Liver (tissue), 9 donors: Measurements from ENCODE around the gene STK24. TPM values are rescaled to one million over a fixed set of nuclear protein-coding genes. Genes with fewer than 3 reads are reported as not detected.

ENCODE experiments used
- DNase-seq: peaks from one replicate; pipeline ENCODE4 v3.0.0-alpha.2; 2017; ENCODE audit warnings: low spot score
- H3K27ac ChIP-seq, 2 donors: one replicate each; pipeline ENCODE4 v1.7.0; 2013; ENCODE audit warnings: inconsistent platforms in 2 of 2, low read length in 2 of 2, control low read depth in 1 of 2, low read depth in 1 of 2, mild to moderate bottlenecking in 1 of 2
- H3K27me3 ChIP-seq, 4 donors: one replicate each; pipeline versions ENCODE4 v1.6.1 to v1.7.0; 2013; ENCODE audit warnings: low read length in 3 of 4, inconsistent platforms in 1 of 4, mild to moderate bottlenecking in 1 of 4, moderate library complexity in 1 of 4; ENCODE audit not compliant: control insufficient read depth in 4 of 4, insufficient read depth in 4 of 4
- H3K36me3 ChIP-seq, 4 donors: one replicate each; pipeline versions ENCODE4 v1.6.1 to v1.7.0; 2013; ENCODE audit warnings: low read length in 3 of 4, mild to moderate bottlenecking in 3 of 4, low read depth in 1 of 4, moderate library complexity in 1 of 4; ENCODE audit not compliant: control insufficient read depth in 4 of 4, insufficient read depth in 3 of 4
- H3K4me1 ChIP-seq, 4 donors: one replicate each; pipeline versions ENCODE4 v1.6.1 to v1.7.0; 2013; ENCODE audit warnings: low read length in 3 of 4, mild to moderate bottlenecking in 3 of 4, moderate library complexity in 1 of 4; ENCODE audit not compliant: control insufficient read depth in 4 of 4, insufficient read depth in 4 of 4
- H3K4me3 ChIP-seq, 3 donors: one replicate each; pipeline versions ENCODE4 v1.6.1 to v1.7.0; 2013; ENCODE audit warnings: low read length in 3 of 3, control low read depth in 1 of 3, low read depth in 1 of 3, mild to moderate bottlenecking in 1 of 3
- H3K9ac ChIP-seq, 2 donors: one replicate each; pipeline ENCODE4 v1.7.0; 2013; ENCODE audit warnings: low read length in 2 of 2, mild to moderate bottlenecking in 2 of 2, moderate library complexity in 2 of 2, control low read depth in 1 of 2, low read depth in 1 of 2
- H3K9me3 ChIP-seq, 4 donors: one replicate each; pipeline versions ENCODE4 v1.6.1 to v1.7.0; 2013; ENCODE audit warnings: low read length in 3 of 4; ENCODE audit not compliant: control insufficient read depth in 4 of 4
- ATF3 ChIP-seq: IDR thresholded peaks from 2 replicates; pipeline ENCODE4 v1.6.1; 2016; ENCODE audit warnings: antibody characterized with exemption
- EGR1 ChIP-seq, 2 donors: IDR thresholded peaks; 2 replicates each; pipeline ENCODE4 v1.6.1; 2016 to 2018; ENCODE audit warnings: antibody characterized with exemption in 2 of 2, low read depth in 2 of 2
- FOXA1 ChIP-seq: IDR thresholded peaks from 2 replicates; pipeline ENCODE4 v1.6.1; 2016; ENCODE audit warnings: antibody characterized with exemption
- FOXA2 ChIP-seq: IDR thresholded peaks from 2 replicates; pipeline ENCODE4 v1.6.1; 2016; ENCODE audit warnings: antibody characterized with exemption
- JUND ChIP-seq, 2 donors: IDR thresholded peaks; 2 replicates each; pipeline ENCODE4 v1.6.1; 2016; ENCODE audit warnings: antibody characterized with exemption in 2 of 2
- NR2F2 ChIP-seq: IDR thresholded peaks from 2 replicates; pipeline ENCODE4 v1.6.1; 2016; ENCODE audit warnings: antibody characterized with exemption
- REST ChIP-seq: IDR thresholded peaks from 2 replicates; pipeline ENCODE4 v1.6.1; 2016; ENCODE audit warnings: antibody characterized with exemption, mild to moderate bottlenecking
- RXRA ChIP-seq, 2 donors: IDR thresholded peaks; 2 replicates each; pipeline ENCODE4 v1.6.1; 2017 to 2018; ENCODE audit warnings: antibody characterized with exemption in 2 of 2, mild to moderate bottlenecking in 1 of 2
- SP1 ChIP-seq: IDR thresholded peaks from 2 replicates; pipeline ENCODE4 v1.6.1; 2018; ENCODE audit warnings: antibody characterized with exemption, mild to moderate bottlenecking
- TAF1 ChIP-seq: conservative IDR thresholded peaks from 2 replicates; pipeline ENCODE4 v1.6.1; 2016; ENCODE audit warnings: antibody characterized with exemption, mild to moderate bottlenecking
- YY1 ChIP-seq: IDR thresholded peaks from 2 replicates; pipeline ENCODE4 v1.6.1; 2016; ENCODE audit warnings: antibody characterized with exemption, mild to moderate bottlenecking
- WGBS: extraction: QIAGEN DNeasy Blood & Tissue Kit; methylation state at CpG from one replicate; pipeline ENCODE4 v1.1.7; 2013; 5-methylcytosine and 5-hydroxymethylcytosine counted together
- polyA plus RNA-seq, 2 donors: library from polyadenylated mRNA; stranded (reverse) in 1 of 2; unstranded in 1 of 2; fragments of 200-250 nt in 1 of 2; fragments of >200 nt in 1 of 2; fragmentation: Nextera tagmentation in 1 of 2; extraction: Ambion mirVana in 1 of 2; gene quantifications; one replicate each; pipeline versions ENCODE4 v1.2.1 to v1.2.3, GENCODE V29; 2013 to 2015
- total RNA-seq, 2 donors: library from RNA; depleted of rRNA; stranded (reverse); fragments of >200 nt; gene quantifications; one replicate each; pipeline ENCODE4 v1.2.3, GENCODE V29; 2014
- TF ChIP-seq, protein P1 (sequence below): fragments of 150-350 bp; IDR thresholded peaks from 2 replicates; pipeline ENCODE4 v1.5.1; 2017; ENCODE audit warnings: improper control_type of control experiment, low read depth, low read length; ENCODE audit not compliant: missing input control
- TF ChIP-seq, protein P2 (sequence below): IDR thresholded peaks from 2 replicates; pipeline ENCODE4 v1.6.1; 2016; ENCODE audit warnings: antibody characterized with exemption
- donor health status: healthy.
- donor health status: healthy.
- donor health status: healthy.
- donor health status: healthy.
- donor health status: healthy.

Gene STK24
- total and polyA plus RNA-seq, 4 donors: 6.4 to 43.3 (median 14.9) TPM

DNA sequence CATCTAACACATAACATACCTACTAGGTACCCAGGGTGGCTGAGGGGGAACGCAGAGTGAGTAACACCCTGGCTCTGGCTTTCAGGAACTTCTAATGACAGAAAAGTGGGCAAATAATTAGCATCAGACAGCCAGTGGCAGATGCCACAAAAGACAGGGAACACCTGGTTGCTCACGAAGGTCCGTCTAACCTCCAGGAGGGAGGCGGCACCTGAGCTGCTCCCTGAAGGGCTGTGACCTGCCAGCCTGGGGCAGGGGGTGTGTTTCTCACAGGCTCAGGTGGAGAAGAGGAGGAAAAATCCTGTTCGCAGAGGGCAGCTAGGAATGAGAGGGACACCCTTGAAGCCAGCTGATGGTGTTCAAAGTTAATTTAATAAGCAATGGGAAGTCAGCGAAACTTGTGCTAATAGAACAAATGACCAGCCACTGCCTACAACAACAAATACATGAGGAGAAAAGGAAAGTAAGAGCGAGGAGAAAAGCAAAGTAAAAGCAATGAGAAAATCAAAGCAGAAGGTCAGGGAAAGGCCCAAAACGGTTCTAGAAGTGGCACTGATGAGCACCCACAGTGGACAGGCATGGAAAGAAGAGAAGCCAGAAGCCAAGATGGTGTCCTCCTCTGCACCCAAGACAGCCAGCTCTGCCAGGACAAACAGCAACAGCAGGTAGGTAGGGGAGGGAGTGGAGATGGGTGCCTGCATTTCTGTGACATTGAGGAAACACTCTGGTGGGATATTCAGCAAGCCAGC is 87.3 kb downstream of the STK24 start:
- Histone ChIP-seq H3K27me3 (no peaks in the 10 kb centered on the region), H3K4me3 (no peak overlapping the region), H3K4me1 (peaks cover 19 to 40% (median 31%) of the 10 kb centered on the region in 4 donors), H3K9me3 (no peaks in the 10 kb centered on the region), H3K27ac (peak overlapping the region; percentile 11 to 52), H3K36me3 (peaks cover 0 to under 1% (median 0%) of the 10 kb centered on the region in 4 donors), H3K9ac (no peak overlapping the region)
- WGBS: 77% methylated on average over 8 of the region's 8 CpGs
- DNase-seq: no peak
- TF ChIP-seq YY1: no peak
- no peak for TF ChIP-seq EGR1 (IDR thresholded peaks at IDR 0.05; ENCODE audit: low read depth in 2 of 2)
- TF ChIP-seq FOXA1: no peak
- TF ChIP-seq, protein P1, sequence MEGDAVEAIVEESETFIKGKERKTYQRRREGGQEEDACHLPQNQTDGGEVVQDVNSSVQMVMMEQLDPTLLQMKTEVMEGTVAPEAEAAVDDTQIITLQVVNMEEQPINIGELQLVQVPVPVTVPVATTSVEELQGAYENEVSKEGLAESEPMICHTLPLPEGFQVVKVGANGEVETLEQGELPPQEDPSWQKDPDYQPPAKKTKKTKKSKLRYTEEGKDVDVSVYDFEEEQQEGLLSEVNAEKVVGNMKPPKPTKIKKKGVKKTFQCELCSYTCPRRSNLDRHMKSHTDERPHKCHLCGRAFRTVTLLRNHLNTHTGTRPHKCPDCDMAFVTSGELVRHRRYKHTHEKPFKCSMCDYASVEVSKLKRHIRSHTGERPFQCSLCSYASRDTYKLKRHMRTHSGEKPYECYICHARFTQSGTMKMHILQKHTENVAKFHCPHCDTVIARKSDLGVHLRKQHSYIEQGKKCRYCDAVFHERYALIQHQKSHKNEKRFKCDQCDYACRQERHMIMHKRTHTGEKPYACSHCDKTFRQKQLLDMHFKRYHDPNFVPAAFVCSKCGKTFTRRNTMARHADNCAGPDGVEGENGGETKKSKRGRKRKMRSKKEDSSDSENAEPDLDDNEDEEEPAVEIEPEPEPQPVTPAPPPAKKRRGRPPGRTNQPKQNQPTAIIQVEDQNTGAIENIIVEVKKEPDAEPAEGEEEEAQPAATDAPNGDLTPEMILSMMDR: no peak
- no peak for TF ChIP-seq NR2F2
- TF ChIP-seq JUND (IDR thresholded peaks at IDR 0.05): no peak
- TF ChIP-seq FOXA2: no peak

- WGBS: 80% methylated on average over 11 of the region's 11 CpGs
- H3K4me1 ChIP-seq: peaks cover 20 to 49% (median 40%) of the 10 kb centered on the region in 4 donors
- DNase-seq: no peak
- no peaks in the 10 kb centered on the region for H3K36me3 ChIP-seq
- no peaks in the 10 kb centered on the region for H3K27me3 ChIP-seq
- H3K27ac ChIP-seq: no peak overlapping the region
- TF ChIP-seq FOXA1: no peak
- TF ChIP-seq, protein P2, sequence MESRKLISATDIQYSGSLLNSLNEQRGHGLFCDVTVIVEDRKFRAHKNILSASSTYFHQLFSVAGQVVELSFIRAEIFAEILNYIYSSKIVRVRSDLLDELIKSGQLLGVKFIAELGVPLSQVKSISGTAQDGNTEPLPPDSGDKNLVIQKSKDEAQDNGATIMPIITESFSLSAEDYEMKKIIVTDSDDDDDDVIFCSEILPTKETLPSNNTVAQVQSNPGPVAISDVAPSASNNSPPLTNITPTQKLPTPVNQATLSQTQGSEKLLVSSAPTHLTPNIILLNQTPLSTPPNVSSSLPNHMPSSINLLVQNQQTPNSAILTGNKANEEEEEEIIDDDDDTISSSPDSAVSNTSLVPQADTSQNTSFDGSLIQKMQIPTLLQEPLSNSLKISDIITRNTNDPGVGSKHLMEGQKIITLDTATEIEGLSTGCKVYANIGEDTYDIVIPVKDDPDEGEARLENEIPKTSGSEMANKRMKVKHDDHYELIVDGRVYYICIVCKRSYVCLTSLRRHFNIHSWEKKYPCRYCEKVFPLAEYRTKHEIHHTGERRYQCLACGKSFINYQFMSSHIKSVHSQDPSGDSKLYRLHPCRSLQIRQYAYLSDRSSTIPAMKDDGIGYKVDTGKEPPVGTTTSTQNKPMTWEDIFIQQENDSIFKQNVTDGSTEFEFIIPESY: no peak
- no peaks in the 10 kb centered on the region for H3K9me3 ChIP-seq
- no peak overlapping the region for H3K9ac ChIP-seq
- no peak overlapping the region for H3K4me3 ChIP-seq
These were observed 88.2 kb downstream of the STK24 start for GRCh38 chr13:98488736-98489135.

GRCh38 chr13:98487522-98487921 is 89.4 kb downstream of the STK24 start:
- no peak overlapping the region for H3K9ac ChIP-seq
- no peaks in the 10 kb centered on the region for H3K9me3 ChIP-seq
- no peaks in the 10 kb centered on the region for H3K36me3 ChIP-seq
- DNase-seq: no peak
- H3K4me1 ChIP-seq: peaks cover 29 to 61% (median 50%) of the 10 kb centered on the region in 4 donors
- no peak overlapping the region for H3K27ac ChIP-seq
- no peak overlapping the region for H3K4me3 ChIP-seq
- WGBS: 87% methylated on average over 5 of the region's 5 CpGs
- no peaks in the 10 kb centered on the region for H3K27me3 ChIP-seq
- TF ChIP-seq TAF1 (no peak), REST (no peak), EGR1 (IDR thresholded peaks at IDR 0.05; ENCODE audit: low read depth in 2 of 2) (no peak), RXRA (IDR thresholded peaks at IDR 0.05) (no peak), SP1 (no peak), FOXA1 (no peak), FOXA2 (no peak), JUND (IDR thresholded peaks at IDR 0.05) (no peak), YY1 (no peak), NR2F2 (no peak), ATF3 (no peak)
- TF ChIP-seq, protein P1: no peak
- TF ChIP-seq, protein P2: no peak
